Measurements from ENCODE around the gene NAA35.
"Not testable (repeated sequence)": the region's sequence is repeated elsewhere in the genome, so short reads cannot be mapped to it uniquely, and the experiment has no call there.

Gene NAA35

GRCh38 chr9:85925493-85925892 is 15.5 kb upstream of the NAA35 start:
- H3K9ac ChIP-seq (ENCODE audit: low read length): no peak overlapping the region
- no peak overlapping the region for H3K27ac ChIP-seq (ENCODE audit: low read length)
- H3K4me1 ChIP-seq (ENCODE audit: control insufficient read depth, low read depth, low read length): no peaks in the 10 kb centered on the region
- H3K4me3 ChIP-seq (ENCODE audit: low read length): no peak overlapping the region
- H3K9me3 ChIP-seq (ENCODE audit: control insufficient read depth, low read depth, low read length): no peaks in the 10 kb centered on the region
- no peaks in the 10 kb centered on the region for H3K36me3 ChIP-seq (ENCODE audit: control insufficient read depth, low read depth, low read length)
- no peaks in the 10 kb centered on the region for H3K27me3 ChIP-seq (ENCODE audit: control insufficient read depth, insufficient read depth, low read length)

- Histone ChIP-seq H3K36me3 (ENCODE audit: control insufficient read depth, low read depth, low read length) (no peaks in the 10 kb centered on the region), H3K27ac (ENCODE audit: low read length) (no peak overlapping the region), H3K4me1 (ENCODE audit: control insufficient read depth, low read depth, low read length) (no peaks in the 10 kb centered on the region), H3K27me3 (ENCODE audit: control insufficient read depth, insufficient read depth, low read length) (no peaks in the 10 kb centered on the region), H3K9me3 (ENCODE audit: control insufficient read depth, low read depth, low read length) (no peaks in the 10 kb centered on the region), H3K4me3 (ENCODE audit: low read length) (no peak overlapping the region), H3K9ac (ENCODE audit: low read length) (no peak overlapping the region)
Observed at GRCh38 chr9:85927076-85927475, 13.9 kb upstream of the NAA35 start.

GRCh38 chr9:85931495-85931894 is 9.5 kb upstream of the NAA35 start:
- H3K9me3 ChIP-seq (ENCODE audit: control insufficient read depth, low read depth, low read length): no peaks in the 10 kb centered on the region
- no peaks in the 10 kb centered on the region for H3K4me1 ChIP-seq (ENCODE audit: control insufficient read depth, low read depth, low read length)
- H3K27ac ChIP-seq (ENCODE audit: low read length): no peak overlapping the region
- no peaks in the 10 kb centered on the region for H3K36me3 ChIP-seq (ENCODE audit: control insufficient read depth, low read depth, low read length)
- H3K27me3 ChIP-seq (ENCODE audit: control insufficient read depth, insufficient read depth, low read length): no peaks in the 10 kb centered on the region
- no peak overlapping the region for H3K4me3 ChIP-seq (ENCODE audit: low read length)
- no peak overlapping the region for H3K9ac ChIP-seq (ENCODE audit: low read length)

GRCh38 chr9:85935950-85936349 is 5.0 kb upstream of the NAA35 start:
- not testable (repeated sequence) for H3K4me1 ChIP-seq (ENCODE audit: control insufficient read depth, low read depth, low read length); H3K9ac ChIP-seq (ENCODE audit: low read length); H3K4me3 ChIP-seq (ENCODE audit: low read length); H3K9me3 ChIP-seq (ENCODE audit: control insufficient read depth, low read depth, low read length); H3K36me3 ChIP-seq (ENCODE audit: control insufficient read depth, low read depth, low read length); H3K27ac ChIP-seq (ENCODE audit: low read length); H3K27me3 ChIP-seq (ENCODE audit: control insufficient read depth, insufficient read depth, low read length)

GRCh38 chr9:85940275-85940831 is 593 bp upstream of the NAA35 start:
- Histone ChIP-seq H3K9ac (ENCODE audit: low read length) (peak overlapping the region; percentile 44), H3K4me3 (ENCODE audit: low read length) (peak overlapping the region; percentile 64), H3K9me3 (ENCODE audit: control insufficient read depth, low read depth, low read length) (no peaks in the 10 kb centered on the region), H3K4me1 (ENCODE audit: control insufficient read depth, low read depth, low read length) (peaks cover 4% of the 10 kb centered on the region), H3K27me3 (ENCODE audit: control insufficient read depth, insufficient read depth, low read length) (no peaks in the 10 kb centered on the region), H3K27ac (ENCODE audit: low read length) (no peak overlapping the region), H3K36me3 (ENCODE audit: control insufficient read depth, low read depth, low read length) (peaks cover 24% of the 10 kb centered on the region)

- H3K27ac ChIP-seq (ENCODE audit: low read length): peak overlapping the region; percentile 71
- H3K9me3 ChIP-seq (ENCODE audit: control insufficient read depth, low read depth, low read length): no peaks in the 10 kb centered on the region
- peaks cover 4% of the 10 kb centered on the region for H3K4me1 ChIP-seq (ENCODE audit: control insufficient read depth, low read depth, low read length)
- no peaks in the 10 kb centered on the region for H3K27me3 ChIP-seq (ENCODE audit: control insufficient read depth, insufficient read depth, low read length)
- peak overlapping the region; percentile 86 for H3K9ac ChIP-seq (ENCODE audit: low read length)
- peak overlapping the region; percentile 89 for H3K4me3 ChIP-seq (ENCODE audit: low read length)
- peaks cover 30% of the 10 kb centered on the region for H3K36me3 ChIP-seq (ENCODE audit: control insufficient read depth, low read depth, low read length)
Observed at GRCh38 chr9:85941622-85941940, 635 bp downstream of the NAA35 start.

GRCh38 chr9:85941966-85942912 is 1.3 kb downstream of the NAA35 start:
- H3K36me3 ChIP-seq (ENCODE audit: control insufficient read depth, low read depth, low read length): peaks cover 32% of the 10 kb centered on the region
- no peaks in the 10 kb centered on the region for H3K9me3 ChIP-seq (ENCODE audit: control insufficient read depth, low read depth, low read length)
- peak overlapping the region; percentile 89 for H3K4me3 ChIP-seq (ENCODE audit: low read length)
- H3K4me1 ChIP-seq (ENCODE audit: control insufficient read depth, low read depth, low read length): peaks cover 4% of the 10 kb centered on the region
- H3K27me3 ChIP-seq (ENCODE audit: control insufficient read depth, insufficient read depth, low read length): no peaks in the 10 kb centered on the region
- H3K27ac ChIP-seq (ENCODE audit: low read length): peak overlapping the region; percentile 71
- peak overlapping the region; percentile 86 for H3K9ac ChIP-seq (ENCODE audit: low read length)

GRCh38 chr9:85942913-85943709 is 2.2 kb downstream of the NAA35 start:
- peaks cover 4% of the 10 kb centered on the region for H3K4me1 ChIP-seq (ENCODE audit: control insufficient read depth, low read depth, low read length)
- peaks cover 38% of the 10 kb centered on the region for H3K36me3 ChIP-seq (ENCODE audit: control insufficient read depth, low read depth, low read length)
- peak overlapping the region; percentile 86 for H3K9ac ChIP-seq (ENCODE audit: low read length)
- H3K27ac ChIP-seq (ENCODE audit: low read length): no peak overlapping the region
- peak overlapping the region; percentile 89 for H3K4me3 ChIP-seq (ENCODE audit: low read length)
- no peaks in the 10 kb centered on the region for H3K27me3 ChIP-seq (ENCODE audit: control insufficient read depth, insufficient read depth, low read length)
- no peaks in the 10 kb centered on the region for H3K9me3 ChIP-seq (ENCODE audit: control insufficient read depth, low read depth, low read length)

GRCh38 chr9:85943757-85944430 is 2.9 kb downstream of the NAA35 start:
- no peak overlapping the region for H3K9ac ChIP-seq (ENCODE audit: low read length)
- H3K4me3 ChIP-seq (ENCODE audit: low read length): no peak overlapping the region
- no peaks in the 10 kb centered on the region for H3K27me3 ChIP-seq (ENCODE audit: control insufficient read depth, insufficient read depth, low read length)
- no peaks in the 10 kb centered on the region for H3K9me3 ChIP-seq (ENCODE audit: control insufficient read depth, low read depth, low read length)
- H3K27ac ChIP-seq (ENCODE audit: low read length): no peak overlapping the region
- H3K36me3 ChIP-seq (ENCODE audit: control insufficient read depth, low read depth, low read length): peaks cover 42% of the 10 kb centered on the region
- H3K4me1 ChIP-seq (ENCODE audit: control insufficient read depth, low read depth, low read length): peaks cover 4% of the 10 kb centered on the region

- H3K4me3 ChIP-seq (ENCODE audit: low read length): no peak overlapping the region
- H3K4me1 ChIP-seq (ENCODE audit: control insufficient read depth, low read depth, low read length): peaks cover 4% of the 10 kb centered on the region
- H3K27ac ChIP-seq (ENCODE audit: low read length): no peak overlapping the region
- peaks cover 42% of the 10 kb centered on the region for H3K36me3 ChIP-seq (ENCODE audit: control insufficient read depth, low read depth, low read length)
- H3K9ac ChIP-seq (ENCODE audit: low read length): no peak overlapping the region
- H3K9me3 ChIP-seq (ENCODE audit: control insufficient read depth, low read depth, low read length): no peaks in the 10 kb centered on the region
- no peaks in the 10 kb centered on the region for H3K27me3 ChIP-seq (ENCODE audit: control insufficient read depth, insufficient read depth, low read length)
Observed at GRCh38 chr9:85944672-85945071, 3.7 kb downstream of the NAA35 start.

All from iPS-18a (cell line).